Globus pallidus (tissue), 1 donor: ENCODE results near the gene CDK11B.
A peak's percentile ranks its signal among the peaks of the same experiment; 100 is the strongest.
"Not testable (repeated sequence)": the region's sequence is repeated elsewhere in the genome, so short reads cannot be mapped to it uniquely, and the experiment has no call there.

Source experiments
- DNase-seq: peaks from one replicate; pipeline ENCODE4 v3.0.0-alpha.2; 2015; ENCODE audit warnings: low spot score

The CDK11B gene

GRCh38 chr1:1658583-1659549 is at the start of gene CDK11B:
TSS of gene CDK11B (minus strand) at chr1:1659004. CDS start at chr1:1657485, 1,519 bp downstream.
- DNase-seq, result peak; percentile 92

- DNase-seq, result not testable (repeated sequence)
These were observed 49.1 kb upstream of the CDK11B start for GRCh38 chr1:1707897-1708296.

GRCh38 chr1:1707241-1707640 is 48.4 kb upstream of the CDK11B start:
- DNase-seq, result not testable (repeated sequence)

- not testable (repeated sequence) for DNase-seq
These were observed 46.8 kb upstream of the CDK11B start for GRCh38 chr1:1705623-1706022.

GRCh38 chr1:1704284-1704957 is 45.6 kb upstream of the CDK11B start:
- DNase-seq, result not testable (repeated sequence)

- no peak for DNase-seq
These were observed 45.0 kb upstream of the CDK11B start for GRCh38 chr1:1703796-1704195.

GRCh38 chr1:1702506-1702905 is 43.7 kb upstream of the CDK11B start:
- not testable (repeated sequence) for DNase-seq

GRCh38 chr1:1700557-1700956 is 41.8 kb upstream of the CDK11B start:
- DNase-seq, result not testable (repeated sequence)

- DNase-seq, result not testable (repeated sequence)
These were observed 41.3 kb upstream of the CDK11B start for GRCh38 chr1:1700067-1700466.

GRCh38 chr1:1699061-1699460 is 40.3 kb upstream of the CDK11B start:
- DNase-seq, result not testable (repeated sequence)

GRCh38 chr1:1697358-1698183 is 38.8 kb upstream of the CDK11B start:
- not testable (repeated sequence) for DNase-seq

GRCh38 chr1:1696431-1697357 is 37.9 kb upstream of the CDK11B start:
- not testable (repeated sequence) for DNase-seq

GRCh38 chr1:1692714-1693647 is 34.2 kb upstream of the CDK11B start, which contains the start of gene SLC35E2B:
TSS of gene SLC35E2B (minus strand) at chr1:1692795. CDS start at chr1:1676699, 16,096 bp downstream.
- peak; percentile 85 for DNase-seq

GRCh38 chr1:1692324-1692713 is 33.5 kb upstream of the CDK11B start:
- DNase-seq, result peak; percentile 63

GRCh38 chr1:1691443-1691842 is 32.6 kb upstream of the CDK11B start:
- DNase-seq, result not testable (repeated sequence)

GRCh38 chr1:1689526-1689925 is 30.7 kb upstream of the CDK11B start:
- not testable (repeated sequence) for DNase-seq

GRCh38 chr1:1687846-1688245 is 29.0 kb upstream of the CDK11B start:
- no peak for DNase-seq

GRCh38 chr1:1684031-1684681 is 25.4 kb upstream of the CDK11B start:
- no peak for DNase-seq
